ENCODE results near the gene UVSSA.

- TF ChIP-seq POLR2A (IDR thresholded peaks at IDR 0.05) (no peak), CTCF (IDR thresholded peaks at IDR 0.05) (no peak)
These were observed 21.5 kb downstream of the UVSSA start for GRCh38 chr4:1368421-1369090.

Measured in breast epithelium (tissue), 3 donors.